Activated CD4-positive, alpha-beta T cell treated with anti-CD3 and anti-CD28 coated beads, Interleukin-2, amount 50 U/mL, for 48 hours (primary cell): Measurements from ENCODE around the gene PRSS33.

Experiments
- DNase-seq, 2 experiments: peaks; one replicate each; pipeline ENCODE4 v3.0.0-alpha.2; 2020

The PRSS33 gene

DNA sequence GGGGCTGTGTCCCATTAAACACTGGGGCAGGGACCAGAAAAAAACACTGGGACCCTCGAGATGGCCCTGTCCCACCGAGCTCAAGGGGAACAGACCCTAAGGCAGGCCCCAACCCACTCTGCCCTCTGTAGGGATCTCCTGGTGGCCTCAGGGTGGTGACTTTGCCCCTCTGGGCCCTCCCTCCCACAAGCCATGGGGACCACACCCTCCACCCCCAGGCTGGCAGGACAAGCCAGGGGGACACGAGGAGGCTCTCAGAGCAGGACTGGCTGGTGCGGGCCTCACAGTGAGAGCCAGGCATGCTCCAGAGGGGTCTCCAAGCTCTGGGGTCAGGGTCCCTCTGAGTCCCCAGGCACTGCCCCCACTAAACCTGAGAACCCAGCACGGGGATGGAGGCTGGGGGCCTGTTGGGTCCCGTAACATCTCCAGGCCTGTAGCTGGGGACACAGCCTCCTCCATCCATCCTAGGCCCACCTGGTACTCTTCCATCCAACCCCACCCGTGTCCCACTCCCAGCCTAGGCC, 49.4 kb downstream of the PRSS33 start:
- no peak for DNase-seq

- DNase-seq, result no peak
Measured at GRCh38 chr16:2737238-2737605, 50.1 kb downstream of the PRSS33 start.

DNA sequence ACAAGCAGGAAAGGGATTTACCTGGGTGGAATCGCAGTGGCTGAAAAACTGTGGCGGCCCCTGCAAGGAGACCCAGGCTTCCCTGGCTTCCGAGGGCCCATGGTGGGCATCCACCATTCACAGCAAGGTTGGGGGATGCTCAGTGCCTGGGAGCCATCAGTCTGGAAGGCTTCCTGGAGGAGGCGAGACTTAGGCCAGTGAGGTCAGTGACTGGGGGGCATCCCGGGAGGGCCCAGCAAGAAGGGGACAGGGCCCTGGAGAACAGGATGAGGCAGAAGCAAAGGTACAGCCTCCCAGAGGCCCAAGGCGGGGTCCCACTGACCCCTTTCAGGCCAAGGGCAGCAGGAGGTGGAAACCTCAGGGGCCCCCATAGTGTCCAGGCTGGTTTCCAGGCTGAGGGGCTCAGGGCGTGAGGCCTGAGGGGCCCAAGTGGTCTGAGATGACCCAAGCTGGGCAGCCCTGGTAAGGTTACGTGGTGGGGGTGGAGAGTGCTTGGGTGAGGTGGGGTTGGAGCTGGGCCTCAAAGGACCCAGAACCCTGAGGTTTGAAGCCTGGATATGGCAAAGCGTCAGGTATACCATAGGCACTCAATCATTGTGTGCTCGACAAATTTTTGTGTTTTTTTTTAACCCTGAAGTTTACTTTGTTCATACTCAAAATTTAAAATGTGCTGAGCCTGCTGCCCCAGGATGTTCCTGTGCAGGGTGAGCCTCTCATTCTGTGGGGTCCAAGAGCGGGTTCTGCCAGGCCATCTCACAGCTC, 50.7 kb downstream of the PRSS33 start:
- DNase-seq, result no peak

DNA sequence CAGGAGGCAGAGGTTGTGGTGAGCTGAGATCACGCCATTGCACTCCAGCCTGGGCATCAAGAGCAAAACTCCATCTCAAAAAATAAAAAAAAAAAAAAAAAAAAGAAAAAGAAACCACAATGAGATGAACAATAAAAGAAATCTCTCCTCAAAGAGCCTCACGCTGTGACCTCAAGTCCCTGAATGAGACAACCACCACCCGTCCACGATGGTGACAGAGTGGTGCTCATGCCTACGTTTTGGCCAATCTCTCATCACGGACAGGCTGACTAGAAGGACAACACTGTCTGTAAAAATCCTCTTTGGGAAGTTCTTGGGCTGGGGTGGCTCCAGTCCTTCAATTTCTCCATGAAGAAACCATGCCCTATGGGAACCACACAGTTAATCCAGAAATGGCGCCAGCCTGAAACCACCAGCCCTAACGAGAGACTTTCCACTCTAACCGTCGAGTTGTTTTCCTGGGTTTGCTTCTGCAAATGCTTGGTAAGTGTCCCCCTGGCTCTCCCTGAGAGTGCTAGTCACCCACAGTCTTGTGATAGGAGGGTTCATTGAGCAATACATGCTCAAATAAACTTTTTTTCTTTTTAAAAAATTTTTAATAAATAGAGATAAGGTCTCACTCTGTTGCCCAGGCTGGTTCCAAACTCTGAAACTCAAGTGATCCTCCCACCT, 52.4 kb downstream of the PRSS33 start:
- no peak for DNase-seq
